ENCODE measurements around the gene SMYD3. TPM values are rescaled to one million over a fixed set of nuclear protein-coding genes. Genes with fewer than 3 reads are reported as not detected.

Gene SMYD3
- total and polyA plus RNA-seq, 9 of the 15 experiments (the other 6 are each of a cell fraction or from before 2014, with no cell fraction given), result 128 to 440 (median 197) TPM

GRCh38 chr1:246169019-246169418 lies 338.1 kb downstream of the SMYD3 start (continued):
- TF ChIP-seq HDAC1 (IDR thresholded peaks at IDR 0.05), result 0 out of 4 replicates have a peak, but pooled peaks of 1 of the 2 experiments have one; percentile 11
- TF ChIP-seq POLR2B (IDR thresholded peaks at IDR 0.05; ENCODE audit: low read depth, partially characterized antibody), result no peak
- no peak for TF ChIP-seq HMG20B (CRISPR knock-in tag; IDR thresholded peaks at IDR 0.05)
- no peak for TF ChIP-seq NFATC3 (IDR thresholded peaks at IDR 0.05)
- no peak for TF ChIP-seq NEUROD1 (IDR thresholded peaks at IDR 0.05; ENCODE audit: borderline replicate concordance, low read depth, low read length, partially characterized antibody)
- TF ChIP-seq KLF16 (IDR thresholded peaks at IDR 0.05), result peak; percentile 70; the same call in 1 of the 2 replicates
- TF ChIP-seq SMARCC2 (IDR thresholded peaks at IDR 0.05; ENCODE audit: low read depth), result 0 out of 2 replicates have a peak, but pooled peaks have one; percentile 20
- TF ChIP-seq STAT5A (IDR thresholded peaks at IDR 0.05; ENCODE audit: borderline replicate concordance, low read length), result peak; percentile 76
- no peak for TF ChIP-seq ZNF134 (CRISPR knock-in tag; conservative IDR thresholded peaks at IDR 0.05)
- TF ChIP-seq JUND (IDR thresholded peaks at IDR 0.05; ENCODE audit: borderline replicate concordance, low read depth, low read length), result peak; percentile 68; the same call in 1 of the 2 replicates
- TF ChIP-seq JUND (tag; IDR thresholded peaks at IDR 0.05; ENCODE audit: borderline replicate concordance, low read depth, low read length), result peak; percentile 8; the same call in 1 of the 3 replicates
- no peak for TF ChIP-seq MLLT1 (IDR thresholded peaks at IDR 0.05)
- TF ChIP-seq MYNN (IDR thresholded peaks at IDR 0.05), result no peak
- no peak for TF ChIP-seq MYNN (CRISPR knock-in tag; IDR thresholded peaks at IDR 0.05)
- TF ChIP-seq EP300 (IDR thresholded peaks at IDR 0.05; ENCODE audit: low read length), result peak; percentile 80; the same call in 1 of the 2 replicates
- peak; percentile 80 for TF ChIP-seq TAL1 (IDR thresholded peaks at IDR 0.05)
- TF ChIP-seq FOXA3 (CRISPR knock-in tag; conservative IDR thresholded peaks at IDR 0.05 in 1 of 2, IDR thresholded peaks at IDR 0.05 in 1 of 2), result peak in 1 of 2 experiments; percentile 64; a peak in 2 of 4 replicates
- peak; percentile 51; the same call in 1 of the 2 replicates for TF ChIP-seq MECOM (CRISPR knock-in tag; IDR thresholded peaks at IDR 0.05)
- TF ChIP-seq DMBX1 (CRISPR knock-in tag; IDR thresholded peaks at IDR 0.05; ENCODE audit: borderline replicate concordance), result no peak; the same call in 1 of the 2 replicates
- TF ChIP-seq FOXM1 (IDR thresholded peaks at IDR 0.05; ENCODE audit: low read depth), result peak; percentile 36; the same call in 1 of the 2 replicates
- no peak for TF ChIP-seq FOXM1 (CRISPR knock-in tag; IDR thresholded peaks at IDR 0.05; ENCODE audit: low read depth)
- TF ChIP-seq RHOXF2B (CRISPR knock-in tag; conservative IDR thresholded peaks at IDR 0.05), result no peak
- peak; percentile 89 for TF ChIP-seq TEAD4 (IDR thresholded peaks at IDR 0.05; ENCODE audit: low read length)
- no peak for TF ChIP-seq TEAD4 (CRISPR knock-in tag; IDR thresholded peaks at IDR 0.05; ENCODE audit: borderline replicate concordance)
- no peak for TF ChIP-seq SIN3B (IDR thresholded peaks at IDR 0.05; ENCODE audit: low read depth)
- TF ChIP-seq NCOR1 (IDR thresholded peaks at IDR 0.05), result peak; percentile 84
- 0 out of 2 replicates have a peak, but pooled peaks have one; percentile 32 for TF ChIP-seq GATAD2A (IDR thresholded peaks at IDR 0.05)
- peak; percentile 64 for TF ChIP-seq HDAC3 (IDR thresholded peaks at IDR 0.05; ENCODE audit: borderline replicate concordance, partially characterized antibody)
- TF ChIP-seq NCOA2 (IDR thresholded peaks at IDR 0.05; ENCODE audit: partially characterized antibody in 2 of 2), result peak in 1 of 2 experiments; percentile 16
- no peak for TF ChIP-seq ATF7 (IDR thresholded peaks at IDR 0.05)
- no peak for TF ChIP-seq WHSC1 (IDR thresholded peaks at IDR 0.05; ENCODE audit: low read length)
- TF ChIP-seq SNIP1 (IDR thresholded peaks at IDR 0.05; ENCODE audit: low read depth), result no peak
- no peak for TF ChIP-seq ELK1 (CRISPR knock-in tag; IDR thresholded peaks at IDR 0.05)

Measured in K562 (cell line).